H9 (cell line): ENCODE measurements around the gene TRIM56. TPM values are rescaled to one million over a fixed set of nuclear protein-coding genes. Genes with fewer than 3 reads are reported as not detected.

Source experiments
- DNase-seq: peaks from one replicate; pipeline ENCODE4 v3.0.0-alpha.2; 2017
- H2AFZ ChIP-seq: one replicate; pipeline ENCODE4 v1.6.1; 2013; ENCODE audit warnings: mild to moderate bottlenecking, low read length, control low read depth, moderate library complexity
- H2AK5ac ChIP-seq: 2 replicates; pipeline ENCODE4 v1.6.1; 2013; ENCODE audit warnings: low read length, control low read depth, mixed read lengths; ENCODE audit not compliant: insufficient read length
- H2BK120ac ChIP-seq: one replicate; pipeline ENCODE4 v1.6.1; 2013; ENCODE audit warnings: low read depth, mild to moderate bottlenecking, low read length, control low read depth, inconsistent platforms; ENCODE audit not compliant: poor library complexity, severe bottlenecking
- H2BK12ac ChIP-seq: 2 replicates; pipeline ENCODE4 v1.6.1; 2013; ENCODE audit warnings: low read length, control low read depth, mixed read lengths, low read depth; ENCODE audit not compliant: insufficient read length
- H2BK15ac ChIP-seq: 2 replicates; pipeline ENCODE4 v1.6.1; 2013; ENCODE audit warnings: low read depth, low read length, control low read depth
- H2BK20ac ChIP-seq: one replicate; pipeline ENCODE4 v1.6.1; 2013; ENCODE audit warnings: low read depth, mild to moderate bottlenecking, low read length, control low read depth, inconsistent platforms; ENCODE audit not compliant: poor library complexity, severe bottlenecking
- H2BK5ac ChIP-seq: 2 replicates; pipeline ENCODE4 v1.6.1; 2013; ENCODE audit warnings: low read length, control low read depth, mixed read lengths; ENCODE audit not compliant: insufficient read length
- H3K14ac ChIP-seq: 2 replicates; pipeline ENCODE4 v1.6.1; 2013; ENCODE audit warnings: low read length, control low read depth; ENCODE audit not compliant: insufficient read depth
- H3K18ac ChIP-seq: 2 replicates; pipeline ENCODE4 v1.6.1; 2013; ENCODE audit warnings: low read depth, mild to moderate bottlenecking, mixed read lengths, low read length, control low read depth; ENCODE audit not compliant: insufficient read length
- H3K23ac ChIP-seq: 2 replicates; pipeline ENCODE4 v1.6.1; 2013; ENCODE audit warnings: low read length, control low read depth, mixed read lengths, low read depth; ENCODE audit not compliant: insufficient read length
- H3K23me2 ChIP-seq: 2 replicates; pipeline ENCODE4 v1.6.1; 2013; ENCODE audit warnings: low read depth, mild to moderate bottlenecking, mixed read lengths, low read length, control low read depth; ENCODE audit not compliant: insufficient read length, poor library complexity, severe bottlenecking
- H3K27ac ChIP-seq: 2 replicates; pipeline ENCODE4 v1.5.1; 2013; ENCODE audit warnings: low read length, control low read depth, mixed read lengths, low read depth; ENCODE audit not compliant: insufficient read length
- H3K27me3 ChIP-seq: 2 replicates; pipeline ENCODE4 v1.6.1; 2013; ENCODE audit warnings: low read length, control low read depth, inconsistent platforms; ENCODE audit not compliant: insufficient read depth
- H3K4ac ChIP-seq: 2 replicates; pipeline ENCODE4 v1.6.1; 2013; ENCODE audit warnings: low read depth, mild to moderate bottlenecking, control low read depth, inconsistent platforms, low read length, moderate library complexity
- H3K4me1 ChIP-seq: 2 replicates; pipeline ENCODE4 v1.6.1; 2013; ENCODE audit warnings: low read length, control low read depth, inconsistent platforms; ENCODE audit not compliant: insufficient read depth
- H3K4me2 ChIP-seq: 2 replicates; pipeline ENCODE4 v1.6.1; 2013; ENCODE audit warnings: low read length, control low read depth, mixed read lengths; ENCODE audit not compliant: insufficient read length, insufficient read depth
- H3K56ac ChIP-seq: 2 replicates; pipeline ENCODE4 v1.6.1; 2013; ENCODE audit warnings: low read depth, mild to moderate bottlenecking, mixed read lengths, low read length, control low read depth; ENCODE audit not compliant: insufficient read length
- H3K79me1 ChIP-seq: 2 replicates; pipeline ENCODE4 v1.6.1; 2013; ENCODE audit warnings: low read depth, mild to moderate bottlenecking, moderate library complexity, low read length, control low read depth, inconsistent platforms; ENCODE audit not compliant: insufficient read depth, poor library complexity, severe bottlenecking
- H3K79me2 ChIP-seq: 2 replicates; pipeline ENCODE4 v1.6.1; 2013; ENCODE audit warnings: low read length, control low read depth, inconsistent platforms; ENCODE audit not compliant: insufficient read depth
- H3K9ac ChIP-seq: 2 replicates; pipeline ENCODE4 v1.6.1; 2013; ENCODE audit warnings: low read length, control low read depth, mixed read lengths; ENCODE audit not compliant: insufficient read length; ENCODE audit errors: extremely low read depth
- H3K9me3 ChIP-seq: one replicate; pipeline ENCODE4 v1.6.1; 2013; ENCODE audit warnings: low read depth, low read length, inconsistent platforms; ENCODE audit not compliant: control insufficient read depth
- H3T11ph ChIP-seq: one replicate; pipeline ENCODE4 v1.6.1; 2013; ENCODE audit warnings: mild to moderate bottlenecking, low read length, control low read depth, inconsistent platforms
- H4K20me1 ChIP-seq: one replicate; pipeline ENCODE4 v1.6.1; 2013; ENCODE audit not compliant: control insufficient read depth, insufficient read length, insufficient read depth
- H4K5ac ChIP-seq: 2 replicates; pipeline ENCODE4 v1.6.1; 2013; ENCODE audit warnings: low read depth, mild to moderate bottlenecking, mixed read lengths, low read length, control low read depth; ENCODE audit not compliant: insufficient read length
- H4K8ac ChIP-seq: replicated peaks from 2 replicates; pipeline ENCODE4 v1.6.1; 2013; ENCODE audit warnings: low read length, control low read depth, mixed read lengths, low read depth; ENCODE audit not compliant: insufficient read length
- H4K91ac ChIP-seq: 2 replicates; pipeline ENCODE4 v1.6.1; 2013; ENCODE audit warnings: low read depth, mild to moderate bottlenecking, moderate library complexity, mixed read lengths, low read length, control low read depth; ENCODE audit not compliant: insufficient read length
- H3K27ac Mint-ChIP-seq, 3 experiments: 2 replicates in 2 of 3; 3 replicates in 1 of 3; pipeline ENCODE4 v1.8.0; 2020 to 2021; ENCODE audit warnings: mixed read lengths in 3 of 3, mild to moderate bottlenecking in 1 of 3, moderate library complexity in 1 of 3
- H3K27me3 Mint-ChIP-seq: 2 replicates; pipeline ENCODE4 v1.8.0; 2021; ENCODE audit warnings: low read depth, mild to moderate bottlenecking, moderate library complexity, mixed read lengths
- H3K36me3 Mint-ChIP-seq, 3 experiments: 2 replicates in 2 of 3; 3 replicates in 1 of 3; pipeline ENCODE4 v1.8.0; 2020 to 2021; ENCODE audit warnings: low read depth in 3 of 3, mixed read lengths in 3 of 3; ENCODE audit not compliant: insufficient read depth in 1 of 3
- H3K4me1 Mint-ChIP-seq, 2 experiments: 2 replicates each; pipeline ENCODE4 v1.8.0; 2020; ENCODE audit warnings: mixed read lengths in 2 of 2
- H3K4me3 Mint-ChIP-seq, 2 experiments: 2 replicates in 1 of 2; 3 replicates in 1 of 2; pipeline ENCODE4 v1.8.0; 2020 to 2021; ENCODE audit warnings: mild to moderate bottlenecking in 2 of 2, mixed read lengths in 2 of 2, moderate library complexity in 1 of 2
- H3K9me3 Mint-ChIP-seq, 2 experiments: 2 replicates in 1 of 2; 3 replicates in 1 of 2; pipeline ENCODE4 v1.8.0; 2020; ENCODE audit warnings: mild to moderate bottlenecking in 2 of 2, mixed read lengths in 2 of 2, moderate library complexity in 1 of 2
- WGBS: extraction: QIAGEN DNeasy Blood & Tissue Kit; methylation state at CpG from one replicate; pipeline ENCODE4 v1.1.7; 2013; ENCODE audit warnings: missing lambda C conversion rate, low lambda C conversion rate, mixed read lengths; ENCODE audit not compliant: insufficient read length; ENCODE audit errors: extremely low coverage; 5-methylcytosine and 5-hydroxymethylcytosine counted together
- total RNA-seq: library from RNA; stranded (reverse); gene quantifications from 2 replicates; pipeline ENCODE4 v1.2.1, GENCODE V29; 2021
- TF ChIP-seq, protein P1 (sequence below): fragments of 200-600 bp; sonication (generic); conservative IDR thresholded peaks from 3 replicates; pipeline ENCODE4 v1.8.0; 2021; ENCODE audit warnings: antibody characterized with exemption, mild to moderate bottlenecking

The TRIM56 gene
- total RNA-seq, 1 experiment from 2014 or later = 21.8 TPM

DNA sequence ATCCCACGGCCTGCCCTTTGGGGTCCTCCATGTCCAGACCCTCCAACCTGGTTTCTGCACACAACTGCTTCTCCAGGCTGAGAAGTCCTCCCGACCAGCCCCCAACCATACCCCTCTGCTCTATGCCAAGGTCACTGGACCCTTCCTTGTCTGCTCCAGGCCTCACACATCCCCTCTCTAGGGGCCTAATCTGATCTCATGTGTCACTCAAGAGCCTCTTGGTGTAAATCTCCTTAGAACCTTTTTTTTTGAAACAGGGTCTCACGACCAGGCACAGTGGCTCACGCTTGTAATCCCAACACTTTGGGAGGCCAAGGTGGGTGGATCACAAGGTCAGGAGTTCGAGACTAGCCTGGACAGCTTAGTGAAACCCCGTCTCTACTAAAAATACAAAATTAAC, 24.1 kb downstream of the TRIM56 start:
- H2BK12ac ChIP-seq = no peak overlapping the region
- H2BK15ac ChIP-seq = no peak overlapping the region
- no peak overlapping the region for H2AFZ ChIP-seq
- no peak overlapping the region for H2BK20ac ChIP-seq
- no peaks in the 10 kb centered on the region for H3K79me2 ChIP-seq
- Mint-ChIP-seq H3K4me3 (no peak overlapping the region), H3K27ac (0 out of 7 replicates have a peak overlapping the region, but pooled peaks of 1 of the 3 experiments have one; percentile 29), H3K36me3 (no peaks in the 10 kb centered on the region), H3K4me1 (peaks cover 3 to 5% of the 10 kb centered on the region in 2 experiments; a peak in 2 of 4 replicates), H3K9me3 (no peaks in the 10 kb centered on the region), H3K27me3 (no peaks in the 10 kb centered on the region)
- H2BK5ac ChIP-seq = no peak overlapping the region
- H3K56ac ChIP-seq = no peak overlapping the region
- H4K20me1 ChIP-seq = no peaks in the 10 kb centered on the region
- H4K8ac ChIP-seq = no peak overlapping the region
- no peaks in the 10 kb centered on the region for H3K9me3 ChIP-seq
- H3K23me2 ChIP-seq = no peaks in the 10 kb centered on the region
- no peak overlapping the region for H3K9ac ChIP-seq
- no peak overlapping the region for H3K23ac ChIP-seq
- H3K18ac ChIP-seq = no peak overlapping the region
- H3K14ac ChIP-seq = no peak overlapping the region
- H3K27me3 ChIP-seq = no peaks in the 10 kb centered on the region
- no peaks in the 10 kb centered on the region for H3K79me1 ChIP-seq
- no peak overlapping the region for H2AK5ac ChIP-seq
- no peak overlapping the region for H3T11ph ChIP-seq
- H2BK120ac ChIP-seq = no peak overlapping the region
- H3K4me1 ChIP-seq = no peaks in the 10 kb centered on the region
- H4K91ac ChIP-seq = no peak overlapping the region
- DNase-seq = no peak
- TF ChIP-seq, protein P1, sequence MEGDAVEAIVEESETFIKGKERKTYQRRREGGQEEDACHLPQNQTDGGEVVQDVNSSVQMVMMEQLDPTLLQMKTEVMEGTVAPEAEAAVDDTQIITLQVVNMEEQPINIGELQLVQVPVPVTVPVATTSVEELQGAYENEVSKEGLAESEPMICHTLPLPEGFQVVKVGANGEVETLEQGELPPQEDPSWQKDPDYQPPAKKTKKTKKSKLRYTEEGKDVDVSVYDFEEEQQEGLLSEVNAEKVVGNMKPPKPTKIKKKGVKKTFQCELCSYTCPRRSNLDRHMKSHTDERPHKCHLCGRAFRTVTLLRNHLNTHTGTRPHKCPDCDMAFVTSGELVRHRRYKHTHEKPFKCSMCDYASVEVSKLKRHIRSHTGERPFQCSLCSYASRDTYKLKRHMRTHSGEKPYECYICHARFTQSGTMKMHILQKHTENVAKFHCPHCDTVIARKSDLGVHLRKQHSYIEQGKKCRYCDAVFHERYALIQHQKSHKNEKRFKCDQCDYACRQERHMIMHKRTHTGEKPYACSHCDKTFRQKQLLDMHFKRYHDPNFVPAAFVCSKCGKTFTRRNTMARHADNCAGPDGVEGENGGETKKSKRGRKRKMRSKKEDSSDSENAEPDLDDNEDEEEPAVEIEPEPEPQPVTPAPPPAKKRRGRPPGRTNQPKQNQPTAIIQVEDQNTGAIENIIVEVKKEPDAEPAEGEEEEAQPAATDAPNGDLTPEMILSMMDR = no peak
- H4K5ac ChIP-seq = no peak overlapping the region
- no peak overlapping the region for H3K4ac ChIP-seq
- no CpG with 5 or more reads among the region's 6 CpGs for WGBS
- H3K4me2 ChIP-seq = no peak overlapping the region
- no peak overlapping the region for H3K27ac ChIP-seq
